Measurements from ENCODE around the gene TFEB.

Gene TFEB

GRCh38 chr6:41642960-41643898, 92.2 kb downstream of the TFEB start:
- DNase-seq (ENCODE audit: insufficient read length, low spot score) (no peak), FAIRE-seq (no peak)

GRCh38 chr6:41642090-41642959, 93.1 kb downstream of the TFEB start:
- FAIRE-seq (no peak), DNase-seq (ENCODE audit: insufficient read length, low spot score) (no peak)

GRCh38 chr6:41641352-41641925, 94.0 kb downstream of the TFEB start:
- no peak for DNase-seq (ENCODE audit: insufficient read length, low spot score)
- no peak for FAIRE-seq

- no peak for FAIRE-seq
Measured at GRCh38 chr6:41640426-41640825, 95.0 kb downstream of the TFEB start.

GRCh38 chr6:41639809-41640371, 95.5 kb downstream of the TFEB start:
- DNase-seq (ENCODE audit: insufficient read length, low spot score) = no peak
- FAIRE-seq = no peak

More at GRCh38 chr6:41640426-41640825, 95.0 kb downstream of the TFEB start:
- DNase-seq (ENCODE audit: insufficient read length, low spot score) = no peak

- no peak for DNase-seq (ENCODE audit: insufficient read length, low spot score)
- no peak for FAIRE-seq
Measured at GRCh38 chr6:41638935-41639808, 96.2 kb downstream of the TFEB start.

GRCh38 chr6:41638002-41638934, 97.1 kb downstream of the TFEB start, which contains the start of gene MDFI:
Gene MDFI (plus strand): TSS chr6:41638468. CDS start chr6:41638750, 282 bp downstream.
- FAIRE-seq (no peak), DNase-seq (ENCODE audit: insufficient read length, low spot score) (peak; percentile 33)

GRCh38 chr6:41637194-41638001, 98.0 kb downstream of the TFEB start:
- DNase-seq (ENCODE audit: insufficient read length, low spot score) (peak; percentile 31), FAIRE-seq (no peak)

- DNase-seq (ENCODE audit: insufficient read length, low spot score) (peak; percentile 70), FAIRE-seq (peak; percentile 44)
Measured at GRCh38 chr6:41636833-41637193, 98.6 kb downstream of the TFEB start.

- DNase-seq (ENCODE audit: insufficient read length, low spot score) (no peak), FAIRE-seq (no peak)
Measured at GRCh38 chr6:41635365-41635764, 100.0 kb downstream of the TFEB start.

- FAIRE-seq = no peak
- no peak for DNase-seq (ENCODE audit: insufficient read length, low spot score)
Measured at GRCh38 chr6:41634657-41635056, 100.8 kb downstream of the TFEB start.
